ENCODE data around the gene DYNC1I2.

DNA sequence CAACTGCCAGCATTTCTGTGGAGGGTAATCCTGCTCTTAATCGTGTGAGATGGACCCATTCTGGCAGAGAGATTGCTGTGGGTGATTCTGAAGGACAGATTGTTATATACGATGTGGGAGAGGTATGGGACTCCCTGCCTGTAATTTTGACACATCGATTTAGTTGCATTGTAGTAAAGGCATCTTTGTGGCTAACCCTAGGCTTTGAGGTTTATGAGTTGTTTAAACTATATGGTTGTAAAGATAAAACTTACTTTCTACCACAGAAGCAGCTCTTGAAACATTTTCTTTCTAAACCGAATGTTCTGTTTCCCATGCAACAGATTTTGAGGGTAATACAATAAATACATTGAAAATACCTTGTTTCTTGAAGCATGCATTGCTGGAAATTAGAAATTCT, 58.5 kb downstream of the DYNC1I2 start:
- TF ChIP-seq, protein P1, sequence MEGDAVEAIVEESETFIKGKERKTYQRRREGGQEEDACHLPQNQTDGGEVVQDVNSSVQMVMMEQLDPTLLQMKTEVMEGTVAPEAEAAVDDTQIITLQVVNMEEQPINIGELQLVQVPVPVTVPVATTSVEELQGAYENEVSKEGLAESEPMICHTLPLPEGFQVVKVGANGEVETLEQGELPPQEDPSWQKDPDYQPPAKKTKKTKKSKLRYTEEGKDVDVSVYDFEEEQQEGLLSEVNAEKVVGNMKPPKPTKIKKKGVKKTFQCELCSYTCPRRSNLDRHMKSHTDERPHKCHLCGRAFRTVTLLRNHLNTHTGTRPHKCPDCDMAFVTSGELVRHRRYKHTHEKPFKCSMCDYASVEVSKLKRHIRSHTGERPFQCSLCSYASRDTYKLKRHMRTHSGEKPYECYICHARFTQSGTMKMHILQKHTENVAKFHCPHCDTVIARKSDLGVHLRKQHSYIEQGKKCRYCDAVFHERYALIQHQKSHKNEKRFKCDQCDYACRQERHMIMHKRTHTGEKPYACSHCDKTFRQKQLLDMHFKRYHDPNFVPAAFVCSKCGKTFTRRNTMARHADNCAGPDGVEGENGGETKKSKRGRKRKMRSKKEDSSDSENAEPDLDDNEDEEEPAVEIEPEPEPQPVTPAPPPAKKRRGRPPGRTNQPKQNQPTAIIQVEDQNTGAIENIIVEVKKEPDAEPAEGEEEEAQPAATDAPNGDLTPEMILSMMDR (conservative IDR thresholded peaks at IDR 0.05; ENCODE audit: low read length): no peak
- TF ChIP-seq EZH2phosphoT487 (IDR thresholded peaks at IDR 0.05; ENCODE audit: borderline replicate concordance, low read depth, low read length): no peak

Data from OCI-LY7 (cell line).